ENCODE results near the gene EIF1AD. TPM values are rescaled to one million over a fixed set of nuclear protein-coding genes. Genes with fewer than 3 reads are reported as not detected.

The EIF1AD gene
- total and polyA plus RNA-seq, 2 experiments from 2014 or later, result 16.1 to 32.1 TPM

DNA sequence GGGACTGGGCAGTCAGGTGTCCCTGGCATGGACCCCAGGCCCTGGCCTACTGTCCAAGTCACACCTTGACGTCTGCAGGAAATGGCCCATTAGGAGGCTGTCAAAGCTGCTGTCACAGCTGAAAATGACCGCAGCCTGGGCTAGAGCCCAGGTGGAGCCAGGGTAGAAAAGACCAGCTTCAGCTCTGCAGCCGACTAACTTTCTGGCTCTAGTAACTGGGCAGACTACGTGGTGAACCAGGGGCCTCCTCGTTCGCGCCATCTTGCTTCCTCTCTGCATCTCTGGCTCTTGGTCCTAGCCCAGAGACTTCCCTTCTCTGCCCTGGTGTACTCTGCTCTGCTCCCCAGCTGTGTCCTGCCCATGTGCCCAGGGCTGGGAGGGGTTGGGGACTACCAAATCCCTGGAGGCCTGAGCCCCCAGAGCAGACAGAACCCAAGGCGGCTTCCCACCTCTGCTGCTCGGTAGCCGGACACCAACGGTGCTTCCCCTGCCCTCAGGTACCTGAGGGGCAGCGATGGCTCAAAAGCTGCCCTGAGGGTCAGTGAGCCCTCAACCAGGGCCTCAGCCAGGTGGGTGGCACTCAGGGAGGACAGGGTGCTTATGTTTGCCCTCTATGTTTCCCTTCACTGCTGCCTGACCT is 20.7 kb downstream of the EIF1AD start (continued):
- TF ChIP-seq ZNF331 (CRISPR knock-in tag; IDR thresholded peaks at IDR 0.05; ENCODE audit: low read depth) (no peak), POLR2AphosphoS5 (IDR thresholded peaks at IDR 0.05; ENCODE audit: low read depth) (no peak), NANOG (IDR thresholded peaks at IDR 0.05; ENCODE audit: borderline replicate concordance) (no peak), ZNF114 (CRISPR knock-in tag; IDR thresholded peaks at IDR 0.05) (no peak), EZH2 (IDR thresholded peaks at IDR 0.05; ENCODE audit: low read depth, unreplicated experiment) (no peak), REST (IDR thresholded peaks at IDR 0.05; ENCODE audit: unreplicated experiment) (no peak)

DNA sequence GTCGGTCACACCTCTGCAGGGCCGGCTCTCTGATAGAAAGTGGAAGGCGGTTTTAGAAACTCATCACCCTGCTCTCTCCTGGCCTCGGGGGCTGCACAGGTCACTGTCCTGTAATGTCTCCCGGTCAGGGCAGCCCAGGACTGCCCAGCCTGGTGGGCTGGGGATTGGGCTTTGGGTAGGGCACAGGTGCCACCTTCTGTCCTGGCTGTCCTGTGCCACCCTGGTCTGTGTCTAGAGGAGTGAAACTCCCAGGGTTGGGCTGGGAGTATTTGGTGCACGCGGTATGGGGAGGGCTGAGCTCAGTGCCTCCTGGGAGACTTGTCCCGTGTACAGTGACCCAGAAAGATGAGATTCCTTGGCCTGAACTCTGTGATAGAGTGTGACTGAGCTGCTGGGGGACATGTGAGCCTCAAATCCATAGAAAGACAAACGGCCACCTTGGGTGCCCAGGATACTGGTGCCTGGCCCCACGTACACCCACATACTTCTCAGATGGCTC is 22.6 kb downstream of the EIF1AD start:
- Histone ChIP-seq H3K4me2 (no peak overlapping the region), H3F3A (replicated peaks; ENCODE audit: low read depth) (no peaks in the 10 kb centered on the region), H3K9me2 (ENCODE audit: insufficient read depth) (no peaks in the 10 kb centered on the region), H3K4me3 (no peak overlapping the region), H3K4me1 (ENCODE audit: insufficient read depth) (no peaks in the 10 kb centered on the region), H3K27me3 (ENCODE audit: insufficient read depth) (no peaks in the 10 kb centered on the region), H3K36me3 (ENCODE audit: insufficient read depth) (no peaks in the 10 kb centered on the region), H4K20me1 (replicated peaks; ENCODE audit: insufficient read depth) (no peaks in the 10 kb centered on the region), H3K79me2 (replicated peaks; ENCODE audit: insufficient read depth) (no peaks in the 10 kb centered on the region), H3K27ac (ENCODE audit: low read depth) (no peak overlapping the region), H2AFZ (no peak overlapping the region)
- Mint-ChIP-seq H3K27ac (no peak overlapping the region), H3K4me1 (peaks cover 6% of the 10 kb centered on the region; the same call in 2 of the 3 replicates), H3K36me3 (ENCODE audit: low read depth) (peaks cover 31% of the 10 kb centered on the region), H3K9me3 (no peaks in the 10 kb centered on the region; the same call in 2 of the 3 replicates), H3K4me3 (no peak overlapping the region), H3K27me3 (ENCODE audit: insufficient read depth, low read depth, poor library complexity) (peaks cover 25% of the 10 kb centered on the region)
- ATAC-seq (no peak), DNase-seq (ENCODE audit: low spot score) (no peak)
- TF ChIP-seq REST (IDR thresholded peaks at IDR 0.05; ENCODE audit: unreplicated experiment) (no peak), EZH2phosphoT487 (IDR thresholded peaks at IDR 0.05; ENCODE audit: unreplicated experiment) (no peak), ZNF462 (CRISPR knock-in tag; IDR thresholded peaks at IDR 0.05) (no peak), JUNB (IDR thresholded peaks at IDR 0.05; ENCODE audit: unreplicated experiment) (no peak), POLR2AphosphoS5 (IDR thresholded peaks at IDR 0.05; ENCODE audit: low read depth) (no peak), ETS1 (IDR thresholded peaks at IDR 0.05) (no peak)
